Measurements from ENCODE around the gene TEAD4.
"Not testable (repeated sequence)": the region's sequence is repeated elsewhere in the genome, so short reads cannot be mapped to it uniquely, and the experiment has no call there.

The TEAD4 gene

DNA sequence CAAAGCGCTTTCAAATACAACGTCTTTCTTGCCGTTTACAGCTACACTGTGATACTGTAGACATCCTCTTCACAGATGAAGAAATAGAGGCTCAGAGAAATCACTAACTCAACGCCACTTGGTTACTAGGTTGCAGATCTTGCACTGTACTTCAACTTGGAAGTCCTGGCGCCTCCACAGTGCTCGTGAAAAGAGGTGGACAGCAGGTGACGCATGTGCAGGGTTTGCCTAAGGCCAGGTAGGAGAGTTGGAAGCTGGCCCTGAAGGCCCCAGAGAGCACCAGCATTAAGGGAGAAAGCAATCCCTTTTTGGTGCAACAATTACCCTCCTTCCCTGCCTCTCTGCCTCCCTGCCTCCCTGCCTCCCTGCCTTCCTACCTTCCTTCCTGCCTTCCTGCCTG, 95.2 kb downstream of the TEAD4 start:
- no peak for DNase-seq

DNA sequence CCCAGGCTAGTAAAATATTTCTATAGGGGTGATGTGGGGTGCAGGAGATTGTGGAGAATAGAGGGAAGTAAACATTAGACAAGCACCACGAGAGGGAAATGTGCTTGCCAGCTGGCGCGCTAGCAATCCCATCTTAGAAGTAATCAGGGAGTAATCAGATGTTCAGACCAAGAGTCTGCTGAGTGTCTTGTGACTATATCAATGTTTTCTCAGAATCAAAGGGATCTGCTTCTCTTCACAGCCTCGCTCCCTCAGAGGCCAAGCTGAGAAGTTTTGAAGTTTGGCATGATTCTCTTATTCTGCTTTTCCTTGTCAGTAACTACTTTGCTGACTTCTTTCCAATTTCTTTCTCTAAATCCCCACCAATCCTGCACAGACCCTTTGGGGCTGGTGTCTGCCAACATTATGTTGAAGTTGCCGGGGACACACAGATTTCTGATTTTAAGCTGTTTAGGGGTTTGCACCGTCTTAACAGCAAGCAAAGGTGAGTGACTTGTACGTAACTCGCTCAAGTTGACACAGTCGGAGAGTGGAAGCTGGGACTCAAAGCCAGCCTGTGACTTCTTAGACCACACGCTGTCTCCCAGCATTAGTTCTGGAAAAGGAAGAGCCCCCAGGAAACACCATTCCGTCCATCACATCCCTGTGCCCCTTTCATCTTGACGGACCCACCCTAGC, 96.0 kb downstream of the TEAD4 start:
- no peak for DNase-seq

DNA sequence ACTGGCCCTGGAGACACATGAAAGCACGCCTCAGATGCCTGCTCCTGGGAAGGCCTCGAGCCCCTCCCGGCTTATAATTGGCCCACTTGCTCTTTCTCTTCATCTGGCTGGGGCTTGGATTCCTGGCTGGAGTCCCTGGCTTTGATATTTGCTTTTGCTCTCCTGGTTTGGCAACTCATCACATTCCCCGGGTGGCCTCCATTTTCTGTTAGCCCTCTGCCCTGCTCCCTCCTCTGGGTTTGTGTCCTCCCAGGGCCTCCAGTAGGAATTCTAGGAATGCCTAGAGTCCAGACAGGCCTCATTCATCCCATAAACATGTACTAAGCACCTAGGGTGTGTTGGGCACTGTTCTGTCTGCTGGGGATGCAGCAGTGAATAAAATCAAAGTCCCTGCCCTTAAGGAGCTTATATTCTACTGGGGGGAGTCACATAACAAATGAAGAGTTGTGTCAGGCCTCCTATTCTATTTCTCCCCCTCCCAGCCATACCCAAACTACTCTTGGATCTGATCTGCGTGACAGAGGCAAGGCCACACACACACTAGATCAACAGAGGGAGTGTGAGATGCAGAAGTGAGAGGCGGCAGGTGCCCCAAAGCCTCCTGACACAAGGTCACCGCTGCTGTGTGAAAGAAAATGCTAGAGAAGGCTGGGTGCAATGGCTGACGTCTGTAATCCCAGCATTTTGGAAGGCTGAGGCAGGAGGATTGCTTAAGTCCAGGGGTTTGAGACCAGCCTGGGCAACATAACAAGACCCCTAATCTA, 96.7 kb downstream of the TEAD4 start:
- no peak for DNase-seq

DNA sequence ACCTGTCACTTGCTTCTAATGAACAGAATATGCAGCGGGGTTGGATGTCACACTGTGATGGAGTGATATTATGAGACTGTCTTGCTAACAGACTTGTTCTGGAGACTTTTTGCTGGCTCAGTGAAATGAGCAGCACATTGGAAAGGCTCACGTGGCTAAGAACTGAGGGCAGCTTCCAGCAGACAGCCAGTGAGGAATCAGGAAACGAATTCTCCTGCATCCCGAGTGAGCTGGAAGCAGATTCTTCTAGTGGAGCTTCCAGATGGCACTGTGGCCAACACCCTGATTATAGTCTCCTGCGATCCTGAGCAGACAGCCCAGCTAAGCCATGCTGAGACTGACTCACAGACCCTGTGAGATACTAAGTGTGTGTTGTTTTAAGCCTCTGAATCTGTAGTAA, 101.9 kb downstream of the TEAD4 start:
- DNase-seq, result no peak

DNA sequence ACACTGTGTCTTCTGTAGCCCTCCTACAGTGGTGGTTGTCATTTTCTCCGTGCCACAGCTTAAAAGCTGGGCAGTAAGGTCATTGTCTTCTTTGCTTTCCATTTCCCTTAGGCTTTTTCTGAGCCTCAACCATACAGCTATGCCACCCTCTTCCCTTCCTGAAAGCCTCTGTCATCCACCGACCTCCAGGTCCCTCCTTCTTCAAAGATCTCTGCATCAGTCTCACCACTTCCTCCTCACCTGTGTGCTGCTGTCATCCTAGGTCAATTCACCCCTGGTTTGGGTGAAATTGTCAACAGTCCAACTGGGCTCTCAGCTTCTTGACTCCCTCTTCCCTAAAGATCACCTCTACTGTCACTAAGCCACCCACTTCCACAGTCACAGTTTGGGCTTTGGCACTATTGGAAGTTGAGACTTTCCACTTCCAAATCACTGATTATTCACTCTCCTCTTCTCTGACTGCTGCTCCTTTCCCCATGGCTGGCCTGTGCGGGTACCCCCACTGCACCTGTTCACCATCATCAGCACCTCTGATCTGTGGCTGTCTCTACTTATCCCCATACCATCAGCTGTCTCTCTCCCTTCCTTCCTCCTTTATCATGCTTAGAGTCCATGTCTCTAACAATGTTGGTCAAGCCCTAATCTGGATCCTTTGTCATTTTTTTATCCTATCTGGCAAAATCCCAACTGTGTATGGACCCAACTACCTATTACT, 102.5 kb downstream of the TEAD4 start:
- no peak for DNase-seq

DNA sequence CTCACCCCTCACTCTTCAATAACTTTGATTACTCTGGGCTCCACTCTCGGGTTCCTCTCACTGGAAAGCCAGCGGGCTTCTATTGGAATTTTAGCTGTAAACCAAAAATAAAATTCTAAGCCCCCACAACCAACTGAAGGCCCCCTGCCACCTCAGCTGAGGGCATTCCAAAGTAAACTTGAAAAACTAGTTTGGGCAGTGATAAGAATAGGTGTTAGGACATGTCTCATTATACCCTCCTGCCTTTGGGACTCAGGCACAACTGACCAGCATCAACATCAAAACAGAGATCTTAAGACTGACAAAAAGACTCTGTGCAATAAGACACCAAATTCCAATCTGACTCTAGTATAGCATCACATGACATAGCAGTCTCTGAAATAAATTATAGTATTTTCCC, 106.1 kb downstream of the TEAD4 start:
- no peak for DNase-seq

DNA sequence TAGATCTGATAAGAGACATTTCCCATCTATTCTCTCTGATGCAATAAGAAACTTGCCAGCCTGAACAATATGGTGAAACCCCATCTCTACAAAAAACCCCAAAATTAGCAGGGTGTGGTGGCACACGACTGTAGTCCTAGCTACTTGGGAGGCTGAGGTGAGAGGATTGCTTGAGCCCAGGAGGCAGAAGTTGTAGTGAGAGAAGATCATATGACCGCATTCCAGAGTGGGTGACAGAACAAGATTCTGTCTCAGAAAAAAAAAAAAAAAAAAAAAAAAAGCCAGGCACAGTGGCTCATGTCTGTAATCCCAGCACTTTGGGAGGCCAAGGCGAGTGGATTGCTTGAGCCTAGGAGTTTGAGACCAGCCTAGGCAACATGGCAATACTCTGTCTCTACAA, 106.6 kb downstream of the TEAD4 start:
- not testable (repeated sequence) for DNase-seq

DNA sequence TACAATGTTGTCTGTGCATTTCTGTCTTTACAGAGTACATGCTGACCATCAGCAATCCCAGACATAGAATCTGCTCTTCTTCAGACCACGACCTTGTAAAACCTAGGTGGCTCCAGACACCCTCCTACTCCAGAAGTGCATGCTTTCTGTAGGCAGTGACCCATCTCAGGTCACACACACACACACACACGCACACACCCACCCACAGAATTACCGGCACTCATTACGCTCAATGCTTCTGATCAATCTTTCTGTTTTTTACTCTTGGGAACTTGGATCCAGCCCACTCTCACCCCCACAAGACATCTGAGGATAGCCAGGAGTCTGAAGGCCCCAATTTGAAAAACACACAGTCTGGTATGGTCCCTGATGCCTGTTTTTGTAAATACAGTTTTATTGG, 110.5 kb downstream of the TEAD4 start:
- no peak for DNase-seq

DNA sequence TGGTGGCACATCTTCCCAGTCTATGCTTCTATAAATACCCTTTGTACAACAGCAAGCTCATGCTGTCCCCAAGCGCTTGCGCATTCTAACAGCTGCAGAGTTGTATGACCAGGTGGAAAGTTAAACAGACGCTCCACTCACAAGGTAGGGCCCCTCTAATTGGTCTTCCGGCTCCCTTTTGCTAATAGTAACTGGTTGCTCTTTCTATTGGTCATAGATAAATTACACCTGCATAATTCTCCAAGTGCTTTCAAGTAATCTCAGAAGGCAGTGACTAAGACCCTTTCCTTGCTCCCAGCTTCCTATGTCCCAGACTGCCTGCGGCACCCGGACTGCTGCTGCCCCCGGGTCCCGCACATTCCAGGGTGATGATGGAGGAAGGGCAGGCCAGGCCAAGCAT, 111.9 kb downstream of the TEAD4 start:
- DNase-seq, result no peak

DNA sequence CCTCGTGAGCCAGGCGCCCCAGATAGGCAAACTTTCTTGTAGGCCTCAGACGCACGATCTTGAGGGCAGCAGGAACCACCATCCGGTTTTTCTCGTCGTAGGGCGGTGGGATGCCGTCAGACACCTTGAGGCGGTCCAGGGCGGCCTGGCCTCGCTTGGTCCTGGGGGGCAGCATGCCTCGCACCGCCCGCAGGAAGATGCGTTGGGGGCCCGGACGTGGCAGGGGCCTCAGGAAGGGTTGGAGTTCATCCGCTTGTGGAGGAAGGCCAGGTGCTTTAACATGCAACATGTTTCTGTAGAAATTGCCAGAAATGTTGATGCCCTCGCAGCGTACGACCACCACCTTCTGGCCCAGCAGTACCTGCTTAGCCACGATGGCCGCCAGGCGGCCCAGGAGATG, 112.5 kb downstream of the TEAD4 start:
- no peak for DNase-seq

DNA sequence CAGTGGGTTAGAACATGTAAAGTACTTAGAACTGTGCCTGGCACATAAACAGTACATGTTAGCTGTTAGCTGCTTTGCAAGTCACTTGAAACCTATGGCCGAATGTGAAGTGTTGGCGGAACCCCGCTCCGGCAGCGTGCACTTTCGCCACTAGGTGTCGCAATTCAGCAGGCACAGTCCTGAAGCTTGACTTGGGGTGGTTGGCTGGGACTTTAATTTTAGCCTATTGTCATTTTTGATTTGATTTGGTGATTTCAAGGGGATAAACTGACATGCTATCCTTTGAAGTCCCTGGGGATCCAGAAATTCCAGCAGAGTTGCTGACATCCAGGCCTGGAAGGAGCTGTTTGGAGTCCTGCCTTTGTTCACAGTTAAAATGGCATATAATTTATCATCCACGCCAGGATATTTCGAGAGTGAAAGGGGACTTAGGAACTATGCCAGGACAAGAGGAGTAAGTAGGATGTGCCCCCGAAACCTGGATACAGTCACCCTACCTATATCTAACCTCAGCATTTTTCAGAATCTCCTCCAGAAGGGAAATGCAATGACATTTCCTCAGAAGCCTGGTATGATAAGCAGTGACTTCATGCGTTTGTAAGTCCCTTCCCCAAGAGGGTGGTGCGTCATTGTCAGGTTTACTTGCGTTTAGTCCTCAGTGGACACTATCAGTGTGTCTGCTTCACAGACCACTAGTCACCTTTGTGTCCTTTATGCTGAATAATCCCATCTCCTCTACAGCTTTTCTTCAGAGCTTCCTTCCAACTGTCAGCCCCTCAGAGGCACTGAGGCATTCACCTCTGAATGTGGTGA, 114.4 kb downstream of the TEAD4 start:
- peak; percentile 88 for DNase-seq

DNA sequence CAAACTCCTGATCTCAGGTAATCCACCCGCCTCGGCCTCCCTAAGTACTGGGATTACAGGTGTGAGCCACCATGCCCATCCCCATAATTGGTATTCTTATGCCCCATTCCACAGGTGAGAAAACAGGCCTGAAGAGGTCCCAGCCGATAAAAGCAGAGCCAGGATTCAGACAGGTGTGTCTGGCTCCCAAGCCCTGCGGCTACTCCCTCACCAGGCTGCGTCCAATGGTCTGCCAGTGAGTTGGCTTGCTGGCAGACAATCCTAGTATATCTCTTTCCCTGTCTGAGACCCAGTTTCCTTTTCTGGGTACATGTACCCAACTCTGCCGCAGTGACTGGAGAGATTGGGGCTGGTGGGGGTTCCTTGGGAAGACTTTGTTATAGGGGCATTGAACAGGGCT, 116.1 kb downstream of the TEAD4 start:
- no peak for DNase-seq

DNA sequence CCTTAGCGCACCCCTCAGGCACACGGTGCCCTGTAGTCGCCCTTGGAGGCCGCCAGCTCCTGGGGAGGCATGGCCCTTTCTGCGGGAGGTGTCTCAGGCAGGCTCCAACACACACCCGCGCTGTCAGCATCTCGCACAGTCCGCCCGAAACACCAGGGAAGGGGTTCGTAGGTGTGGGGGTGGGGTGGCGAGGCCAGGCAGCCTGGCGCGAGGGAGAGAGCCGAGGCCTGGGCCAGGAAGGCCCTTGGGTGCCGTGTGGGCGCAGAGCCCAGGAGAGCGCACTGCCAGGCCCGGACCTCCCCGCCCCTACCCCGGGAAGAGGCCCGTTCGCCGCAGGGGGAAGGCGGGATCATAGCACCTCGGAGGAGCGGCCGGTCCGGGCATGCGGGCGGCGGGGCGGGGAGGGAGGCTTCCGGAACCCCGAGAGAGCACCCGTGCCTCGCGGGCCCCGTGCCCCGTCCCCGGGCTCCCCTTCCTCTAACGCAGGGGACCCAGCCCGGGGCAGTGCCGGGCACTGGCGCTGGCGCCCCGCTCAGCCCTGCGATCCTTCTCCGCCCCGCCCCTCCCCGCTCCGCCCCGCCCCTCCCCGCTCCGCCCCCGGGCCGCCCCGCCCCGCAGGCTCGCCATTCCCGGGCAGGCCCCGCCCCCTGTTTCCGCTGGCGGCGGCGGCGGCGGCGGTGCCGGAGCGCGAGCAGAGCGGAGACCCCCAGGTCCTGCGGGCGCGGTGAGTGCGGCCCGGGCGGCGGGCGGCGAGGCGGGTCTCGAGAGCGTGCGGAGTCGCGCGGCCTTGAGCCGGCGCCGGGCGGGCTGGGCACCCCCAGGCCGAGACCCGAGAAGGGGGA, 117.8 kb downstream of the TEAD4 start, which contains the start of gene TSPAN9:
Gene TSPAN9, plus strand, starts transcription at position 650 of the 842 bp plus-strand sequence. CDS start 123,815 bp downstream, outside the sequence.
- DNase-seq, result peak; percentile 61

DNA sequence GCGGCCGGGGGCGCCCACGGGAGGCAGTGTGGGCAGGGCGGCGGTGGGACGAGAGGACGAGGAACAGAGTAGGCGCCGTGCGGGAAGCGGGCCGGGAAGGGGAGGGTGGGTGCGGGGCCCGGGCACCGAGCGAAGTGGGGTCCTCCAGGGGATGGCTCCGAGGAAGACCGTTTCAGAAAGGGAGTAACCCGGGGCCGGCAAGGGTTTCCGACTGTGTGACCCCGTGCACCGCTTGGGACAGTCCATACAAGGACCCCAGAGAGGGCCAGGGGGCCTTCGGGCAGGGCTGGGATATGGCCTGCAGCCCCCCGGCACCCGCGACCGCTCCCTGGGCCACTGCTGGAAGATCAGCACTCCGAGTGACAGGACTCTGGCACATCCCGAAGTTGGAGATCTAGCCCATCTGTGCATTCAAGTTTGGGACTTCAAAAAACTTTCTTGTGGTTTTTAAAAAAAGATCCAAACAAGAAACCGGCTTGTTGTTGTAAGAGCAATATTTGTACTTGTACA, 118.4 kb downstream of the TEAD4 start:
- DNase-seq, result peak; percentile 11

DNA sequence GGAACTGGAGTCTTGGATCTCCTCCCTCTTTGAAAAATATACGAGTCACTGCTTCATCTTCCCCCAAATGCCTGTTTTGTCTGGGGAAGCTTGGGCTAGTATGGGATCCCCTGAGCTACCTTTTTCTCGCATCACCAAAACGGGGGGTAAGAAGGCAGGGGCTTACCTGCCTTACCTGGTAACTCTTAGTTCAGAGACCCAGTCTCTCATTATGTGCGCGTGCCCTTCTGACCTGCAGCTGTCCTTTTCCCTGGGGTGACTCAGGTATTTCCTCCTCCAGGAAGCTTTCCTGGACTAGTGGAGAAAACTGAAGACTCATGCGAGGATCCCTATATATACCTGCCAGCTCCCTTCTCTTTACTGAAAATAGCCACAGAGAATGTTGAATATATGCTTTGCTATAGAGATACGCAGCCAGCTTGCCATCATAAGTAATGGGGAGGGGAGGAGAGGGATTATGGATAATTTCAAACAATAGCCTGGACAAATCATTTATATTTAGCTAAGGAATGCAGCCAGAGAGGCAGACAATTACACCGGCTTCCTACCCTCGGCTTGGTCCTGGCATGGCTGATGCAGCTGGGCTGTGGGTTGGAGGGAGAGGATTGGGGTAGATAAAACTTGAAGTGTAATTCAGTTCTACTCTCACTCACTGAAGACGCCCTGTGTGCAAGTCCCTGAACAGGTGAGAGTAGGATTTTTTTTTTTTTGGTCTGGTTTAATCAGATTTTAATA, 119.1 kb downstream of the TEAD4 start:
- DNase-seq, result no peak

DNA sequence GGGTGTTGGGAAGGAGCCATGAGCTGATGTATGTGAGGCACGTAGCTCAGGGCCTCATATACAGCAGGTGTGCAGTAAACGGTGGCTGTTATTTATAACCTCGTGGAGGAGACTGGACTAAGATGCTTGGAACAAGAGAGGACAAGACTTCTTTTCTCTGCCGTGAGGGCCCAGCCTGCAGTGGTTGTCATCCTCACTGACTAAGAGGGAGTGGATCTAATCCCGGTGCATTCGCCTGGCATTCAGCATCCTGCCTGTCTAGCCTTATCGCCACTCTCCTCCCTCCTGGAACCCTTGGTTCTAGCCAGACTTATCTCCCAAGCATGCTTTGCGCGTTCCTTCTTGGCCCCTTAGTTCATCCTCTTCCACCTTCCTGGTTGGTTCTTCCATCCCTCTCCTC, 121.9 kb downstream of the TEAD4 start:
- DNase-seq, result no peak

DNA sequence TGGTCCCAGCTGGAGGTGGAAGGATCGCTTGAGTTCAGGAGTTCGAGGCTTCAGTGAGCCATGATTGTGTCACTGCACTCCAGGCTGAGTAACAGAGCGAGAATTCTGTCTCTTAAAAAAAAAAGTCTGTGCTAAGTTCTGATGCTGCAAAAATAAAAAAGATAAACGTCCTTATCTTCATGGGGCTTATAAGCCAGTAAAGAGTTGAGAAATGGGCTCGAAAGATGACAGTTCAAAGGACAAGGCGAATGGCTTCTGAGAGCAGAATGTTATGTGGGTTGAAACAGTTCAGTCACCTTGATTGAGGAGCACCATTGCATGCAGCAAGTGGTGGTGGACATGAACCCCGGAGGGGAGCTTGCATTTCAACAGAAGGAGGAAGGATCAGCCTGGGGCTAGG, 122.7 kb downstream of the TEAD4 start:
- DNase-seq, result no peak

DNA sequence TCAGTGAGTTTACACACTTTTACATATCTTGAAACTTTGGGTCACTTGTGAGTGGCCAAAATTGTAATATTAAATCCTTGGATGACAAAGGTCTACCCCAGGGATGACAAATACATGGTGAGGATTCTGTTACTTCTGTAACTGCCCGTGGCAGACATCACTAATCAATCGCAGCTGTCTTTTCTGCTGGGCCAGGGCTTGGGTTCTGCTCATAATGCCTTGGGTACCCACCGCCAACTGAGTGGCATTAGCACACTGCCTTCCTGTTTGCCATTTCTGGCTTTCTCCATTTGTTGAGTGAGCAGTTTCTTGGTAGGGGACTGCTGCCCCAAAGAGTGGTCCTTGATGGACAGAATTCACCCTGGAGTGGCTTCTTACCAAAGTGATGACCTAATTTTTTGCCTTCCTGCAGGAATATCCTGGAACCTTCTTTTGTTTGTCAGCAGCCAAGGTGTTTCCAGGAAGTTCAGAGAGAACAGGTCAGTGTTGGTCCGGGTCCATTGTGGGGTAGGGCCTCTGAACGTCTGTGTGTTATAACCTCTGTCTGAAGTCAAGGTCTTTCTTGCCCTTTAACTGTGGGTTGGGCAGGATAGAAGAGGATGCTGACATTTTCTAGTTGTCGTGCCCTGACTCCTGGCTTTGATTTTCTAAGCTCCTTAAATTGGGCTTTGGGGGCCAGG, 124.2 kb downstream of the TEAD4 start:
- no peak for DNase-seq

DNA sequence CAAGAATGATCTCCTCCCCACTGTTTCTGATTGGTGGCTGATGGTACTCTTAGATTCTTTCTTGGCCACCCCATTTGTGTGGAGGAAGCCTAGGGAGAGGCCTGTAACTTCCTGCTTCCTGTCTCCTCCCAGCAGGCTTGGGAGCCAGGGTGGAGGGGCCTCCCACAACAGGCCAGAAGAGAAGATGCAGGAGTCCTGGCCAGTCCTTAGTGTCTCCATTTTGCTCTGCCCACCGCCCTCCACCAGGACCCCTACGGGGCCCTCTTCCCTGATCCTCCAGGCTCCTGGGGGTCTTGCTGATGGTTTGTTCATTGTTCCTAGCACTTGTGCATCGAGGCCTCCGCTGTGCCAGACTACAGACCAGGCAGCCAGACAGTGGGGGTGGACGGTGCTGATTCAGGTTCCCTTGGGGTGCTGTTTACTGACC, 124.7 kb downstream of the TEAD4 start:
- DNase-seq, result no peak

DNA sequence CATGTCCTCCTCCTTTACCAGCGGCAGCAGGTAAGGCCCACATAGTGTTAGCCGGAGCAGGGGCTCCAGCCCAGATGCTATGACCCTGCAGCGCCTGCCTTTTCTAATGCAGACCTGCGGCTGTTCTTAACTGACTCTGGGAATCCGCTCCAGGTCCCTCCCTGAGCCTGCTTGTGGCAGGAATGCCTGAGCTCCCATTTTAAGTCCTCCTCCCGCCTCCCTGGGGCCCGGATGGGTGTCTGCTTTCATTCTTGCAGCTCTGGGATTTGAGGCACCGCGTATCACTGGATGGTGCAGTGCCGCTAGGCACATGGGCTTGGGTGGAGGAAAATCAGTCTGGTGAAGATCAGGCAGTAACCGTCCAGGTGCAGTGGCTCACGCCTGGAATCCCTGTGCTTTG, 125.5 kb downstream of the TEAD4 start:
- no peak for DNase-seq

Measured in activated CD4-positive, alpha-beta T cell treated with anti-CD3 and anti-CD28 coated beads for 48 hours (primary cell).